HG02981 (cell line): ENCODE results near the gene ANKRD33.

Source experiments
- ATAC-seq: cut with Tn5 transposase; IDR thresholded peaks from one replicate; pipeline ENCODE4 v1.9.1; 2021; ENCODE audit warnings: mild to moderate bottlenecking, moderate library complexity; ENCODE audit not compliant: unreplicated experiment

ANKRD33 gene

GRCh38 chr12:51887476-51888315, at the start of gene ANKRD33:
TSS of gene ANKRD33 (plus strand) at chr12:51888103. CDS start at chr12:51888187, 84 bp downstream.
- no peak for ATAC-seq

- no peak for ATAC-seq
Observed at GRCh38 chr12:51838762-51839161, 49.1 kb upstream of the ANKRD33 start.

- no peak for ATAC-seq
Observed at GRCh38 chr12:51839310-51839947, 48.5 kb upstream of the ANKRD33 start.

- ATAC-seq = no peak
Observed at GRCh38 chr12:51840966-51841365, 46.9 kb upstream of the ANKRD33 start.

- no peak for ATAC-seq
Observed at GRCh38 chr12:51841727-51842126, 46.2 kb upstream of the ANKRD33 start.

GRCh38 chr12:51844854-51845253, 43.0 kb upstream of the ANKRD33 start:
- no peak for ATAC-seq

- ATAC-seq = no peak
Observed at GRCh38 chr12:51845482-51845881, 42.4 kb upstream of the ANKRD33 start.

GRCh38 chr12:51846271-51846691, 41.6 kb upstream of the ANKRD33 start:
- ATAC-seq = no peak

GRCh38 chr12:51846911-51847642, 40.8 kb upstream of the ANKRD33 start:
- ATAC-seq = no peak

GRCh38 chr12:51847643-51848325, 40.1 kb upstream of the ANKRD33 start:
- no peak for ATAC-seq

GRCh38 chr12:51848326-51848727, 39.6 kb upstream of the ANKRD33 start, which contains the start of gene FIGNL2:
TSS of gene FIGNL2 (minus strand) at chr12:51848718. CDS start at chr12:51822413, 26,305 bp downstream.
- ATAC-seq = no peak

- ATAC-seq = no peak
Observed at GRCh38 chr12:51848841-51849735, 38.8 kb upstream of the ANKRD33 start.

GRCh38 chr12:51850081-51850964, 37.6 kb upstream of the ANKRD33 start:
- ATAC-seq = no peak

- no peak for ATAC-seq
Observed at GRCh38 chr12:51850965-51851299, 37.0 kb upstream of the ANKRD33 start.

- ATAC-seq = no peak
Observed at GRCh38 chr12:51851413-51852124, 36.3 kb upstream of the ANKRD33 start.

GRCh38 chr12:51852404-51853137, 35.3 kb upstream of the ANKRD33 start:
- ATAC-seq = no peak

- no peak for ATAC-seq
Observed at GRCh38 chr12:51855586-51856428, 32.1 kb upstream of the ANKRD33 start.
